GM12865 (cell line): ENCODE results near the gene BHLHE40.
"Not testable (repeated sequence)": the region's sequence is repeated elsewhere in the genome, so short reads cannot be mapped to it uniquely, and the experiment has no call there.

Source experiments
- DNase-seq: peaks from one replicate; pipeline ENCODE4 v3.0.0; 2010; ENCODE audit warnings: low read depth
- H3K4me3 ChIP-seq: 2 replicates; pipeline ENCODE4 v1.5.1; 2011; ENCODE audit warnings: mild to moderate bottlenecking, low read depth, low read length, control low read depth
- CTCF ChIP-seq: IDR thresholded peaks from 2 replicates; pipeline ENCODE4 v1.5.1; 2011; ENCODE audit warnings: low read length, control low read depth, low read depth, inconsistent platforms; ENCODE audit not compliant: insufficient read depth; ENCODE audit errors: missing control alignments

BHLHE40 gene

GRCh38 chr3:4957978-4958377 lies 21.3 kb upstream of the BHLHE40 start:
- TF ChIP-seq CTCF = no peak
- H3K4me3 ChIP-seq = no peak overlapping the region
- DNase-seq = no peak

- no peak overlapping the region for H3K4me3 ChIP-seq
- DNase-seq = no peak
- no peak for TF ChIP-seq CTCF
These were observed 20.1 kb upstream of the BHLHE40 start for GRCh38 chr3:4959180-4959579.

GRCh38 chr3:4961865-4962264 lies 17.4 kb upstream of the BHLHE40 start:
- DNase-seq, H3K4me3 ChIP-seq: not testable (repeated sequence)

DNA sequence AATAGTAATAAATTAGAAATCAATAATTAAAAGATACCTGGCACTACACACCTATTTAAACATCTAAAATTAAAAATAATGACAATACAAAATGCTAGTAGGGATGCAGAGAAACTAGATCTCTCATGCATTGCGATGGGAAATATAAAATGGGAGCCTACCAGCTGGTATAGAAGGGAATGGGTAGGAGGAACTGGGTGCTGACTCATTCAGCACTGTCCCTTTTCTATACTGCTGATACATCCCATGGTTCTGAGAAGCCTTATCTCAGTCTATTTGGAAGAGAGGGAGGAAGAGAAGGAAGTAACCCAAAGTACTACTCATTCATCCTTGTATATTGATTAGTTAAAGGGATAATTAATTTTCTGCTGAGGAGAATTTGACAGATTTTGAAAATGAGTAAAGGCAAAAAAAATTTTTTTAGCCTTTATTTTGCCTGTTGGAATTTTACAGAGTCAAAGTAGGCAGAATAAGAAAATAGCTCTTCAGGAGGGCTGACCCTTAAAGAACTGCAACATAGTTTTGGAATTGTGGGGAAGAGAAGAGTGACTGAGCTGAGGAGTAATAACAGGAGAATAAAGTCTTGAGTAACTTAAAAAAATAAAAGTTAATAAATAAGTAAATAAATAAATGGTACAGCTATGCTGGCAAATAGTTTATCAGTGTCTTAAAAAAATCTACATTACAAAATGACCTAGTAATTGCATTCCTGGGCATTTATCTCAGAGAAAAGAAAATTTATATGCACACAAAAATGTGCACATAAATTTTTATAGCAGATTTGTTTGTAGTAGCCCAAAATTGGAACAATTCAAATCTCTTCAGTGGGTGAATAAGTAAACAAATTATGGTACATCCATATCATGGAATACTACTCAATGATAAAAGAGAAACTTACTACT lies 15.3 kb upstream of the BHLHE40 start:
- H3K4me3 ChIP-seq = no peak overlapping the region
- DNase-seq = no peak
- no peak for TF ChIP-seq CTCF

GRCh38 chr3:4966006-4966405 lies 13.2 kb upstream of the BHLHE40 start:
- H3K4me3 ChIP-seq, DNase-seq: not testable (repeated sequence)

DNA sequence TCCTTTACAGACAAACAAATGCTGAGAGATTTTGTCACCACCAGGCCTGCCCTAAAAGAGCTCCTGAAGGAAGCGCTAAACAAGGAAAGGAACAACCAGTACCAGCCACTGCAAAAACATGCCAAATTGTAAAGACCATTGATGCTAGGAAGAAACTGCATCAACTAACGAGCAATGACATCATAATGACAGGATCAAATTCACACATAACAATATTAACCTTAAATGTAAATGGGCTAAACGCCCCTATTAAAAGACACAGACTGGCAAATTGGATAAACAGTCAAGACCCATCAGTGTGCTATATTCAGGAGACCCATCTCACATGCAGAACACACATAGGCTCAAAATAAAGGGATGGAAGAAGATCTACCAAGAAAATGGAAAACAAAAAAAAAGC lies 11.6 kb upstream of the BHLHE40 start:
- not testable (repeated sequence) for H3K4me3 ChIP-seq, DNase-seq

DNA sequence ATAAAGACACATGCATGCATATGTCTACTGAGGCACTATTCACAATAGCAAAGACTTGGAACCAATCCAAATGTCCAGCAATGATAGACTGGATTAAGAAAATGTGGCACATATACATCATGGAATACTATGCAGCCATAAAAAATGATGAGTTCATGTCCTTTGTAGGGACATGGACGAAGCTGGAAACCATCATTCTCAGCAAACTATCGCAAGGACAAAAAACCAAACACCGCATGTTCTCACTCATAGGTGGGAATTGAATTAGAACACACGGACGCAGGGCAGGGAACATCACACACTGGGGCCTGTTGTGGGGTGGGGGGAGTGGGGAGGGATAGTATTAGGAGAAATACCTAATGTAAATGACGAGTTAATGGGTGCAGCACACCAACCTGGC lies 7.8 kb upstream of the BHLHE40 start:
- H3K4me3 ChIP-seq, DNase-seq: not testable (repeated sequence)

GRCh38 chr3:4971838-4972237 lies 7.4 kb upstream of the BHLHE40 start:
- TF ChIP-seq CTCF = no peak
- no peak for DNase-seq
- no peak overlapping the region for H3K4me3 ChIP-seq
